Motor neuron (in vitro differentiated cells): ENCODE data around the gene ALKBH5. TPM values are rescaled to one million over a fixed set of nuclear protein-coding genes. Genes with fewer than 3 reads are reported as not detected.

Experiments used
- ATAC-seq, 8 experiments: fragments of 200-7000 bp; cut with Tn5 transposase; replicated peaks in 6 of 8; 2 replicates each; pipeline ENCODE4 v1.8.0; 2021; ENCODE audit warnings: mild to moderate bottlenecking in 8 of 8, moderate library complexity in 8 of 8
- H3K27ac ChIP-seq, 2 donors: fragments of 250-450 bp; sonication (Bioruptor Pico); 2 replicates each; pipeline ENCODE4 v1.9.0; 2021; ENCODE audit warnings: antibody characterized with exemption in 2 of 2, mild to moderate bottlenecking in 2 of 2, moderate library complexity in 1 of 2
- H3K4me1 ChIP-seq, 2 donors: fragments of 250-450 bp; sonication (Bioruptor Pico); replicated peaks in 1 of 2; 2 replicates each; pipeline ENCODE4 v1.6.1; 2021; ENCODE audit warnings: antibody characterized with exemption in 2 of 2, mild to moderate bottlenecking in 2 of 2, moderate library complexity in 1 of 2
- H3K4me3 ChIP-seq, 5 donors: fragments of 250-450 bp; sonication (Bioruptor Pico); 2 replicates each; pipeline ENCODE4 v1.9.0; 2021; ENCODE audit warnings: antibody characterized with exemption in 5 of 5, mild to moderate bottlenecking in 5 of 5, moderate library complexity in 4 of 5
- WGBS, 10 experiments: fragments of 450-650 bp; shearing (Covaris generic); methylation state at CpG; one replicate each; pipeline ENCODE4 v1.0.0; 2022; 5-methylcytosine and 5-hydroxymethylcytosine counted together
- in situ Hi-C, 9 experiments: fragments of 400-800 bp; cut with MboI; loops; one replicate each; pipeline ENCODE4 v1.15.0; 2021; ENCODE audit warnings: low sequenced_read_pairs in 9 of 9, low pct_unique_long_range_greater_than_20kb in 2 of 9; ENCODE audit not compliant: unreplicated experiment in 9 of 9
- total RNA-seq, 8 experiments: library from RNA; unstranded; fragments of 300-600 nt; gene quantifications; 2 replicates each; pipeline versions ENCODE4 v1.2.3 to v1.2.4, GENCODE V29; 2022

ALKBH5 gene
- total RNA-seq, 8 experiments from 2014 or later: 60.4 to 140 (median 79.8) TPM

- ATAC-seq: peak in 5 of 8 experiments; percentile 51 to 76 (median 63)
- 23 to 76% (median 54%) methylated on average over 1 to 6 of the region's 12 CpGs; no CpG with 5 or more reads in 2 of the 10 experiments for WGBS, 10 experiments
- in situ Hi-C loops: no loop called here
- Histone ChIP-seq H3K4me1 (peaks cover 15 to 27% of the 10 kb centered on the region in 2 donors), H3K4me3 (no peak overlapping the region), H3K27ac (peak overlapping the region in 1 of 2 donors; percentile 58)
Measured at GRCh38 chr17:18161207-18162145, 22.2 kb upstream of the ALKBH5 start.

GRCh38 chr17:18163547-18163946, 20.1 kb upstream of the ALKBH5 start:
- no peak overlapping the region for H3K27ac ChIP-seq
- in situ Hi-C loops: no loop called here
- peaks cover 15 to 24% of the 10 kb centered on the region in 2 donors for H3K4me1 ChIP-seq

GRCh38 chr17:18166894-18167293, 16.7 kb upstream of the ALKBH5 start:
- WGBS, 10 experiments: 30 to 80% (median 70%) methylated on average over 1 to 4 of the region's 5 CpGs; no CpG with 5 or more reads in 3 of the 10 experiments
- peaks cover 3 to 9% of the 10 kb centered on the region in 2 donors for H3K4me1 ChIP-seq
- peak in 2 of 8 experiments; percentile 25 to 46 for ATAC-seq
- H3K27ac ChIP-seq: no peak overlapping the region
- in situ Hi-C loops: no loop called here
- H3K4me3 ChIP-seq: no peak overlapping the region

More at GRCh38 chr17:18163547-18163946, 20.1 kb upstream of the ALKBH5 start:
- no peak overlapping the region for H3K4me3 ChIP-seq
- no peak for ATAC-seq
- 30 to 100% (median 81%) methylated on average over 1 to 4 of the region's 7 CpGs; no CpG with 5 or more reads in 6 of the 10 experiments for WGBS, 10 experiments

- in situ Hi-C loops: no loop called here
- ATAC-seq: no peak
- H3K4me3 ChIP-seq: no peak overlapping the region
- H3K27ac ChIP-seq: no peak overlapping the region
- 40 to 100% (median 60%) methylated on average over 1 to 4 of the region's 10 CpGs; no CpG with 5 or more reads in 7 of the 10 experiments for WGBS, 10 experiments
- peaks cover 0 to 4% of the 10 kb centered on the region in 2 donors for H3K4me1 ChIP-seq
Measured at GRCh38 chr17:18167421-18167820, 16.2 kb upstream of the ALKBH5 start.

- peaks cover 6 to 16% of the 10 kb centered on the region in 2 donors for H3K4me1 ChIP-seq
- no peak for ATAC-seq
- H3K27ac ChIP-seq: no peak overlapping the region
- H3K4me3 ChIP-seq: no peak overlapping the region
- 67 to 100% (median 90%) methylated on average over 1 to 3 of the region's 3 CpGs; no CpG with 5 or more reads in 3 of the 10 experiments for WGBS, 10 experiments
- in situ Hi-C loops: no loop called here
Measured at GRCh38 chr17:18172531-18173278, 10.9 kb upstream of the ALKBH5 start.

GRCh38 chr17:18173740-18174139, 9.9 kb upstream of the ALKBH5 start:
- peaks cover 14 to 22% of the 10 kb centered on the region in 2 donors for H3K4me1 ChIP-seq
- in situ Hi-C loops: no loop called here
- no peak overlapping the region for H3K4me3 ChIP-seq
- 67 to 100% (median 76%) methylated on average over 1 to 4 of the region's 14 CpGs; no CpG with 5 or more reads in 4 of the 10 experiments for WGBS, 10 experiments
- ATAC-seq: no peak
- H3K27ac ChIP-seq: no peak overlapping the region

- in situ Hi-C loops: no loop called here
- Histone ChIP-seq H3K4me1 (peaks cover 23 to 34% of the 10 kb centered on the region in 2 donors), H3K27ac (no peak overlapping the region), H3K4me3 (no peak overlapping the region)
- ATAC-seq: no peak
- WGBS, 10 experiments: 0 to 87% (median 79%) methylated on average over 1 to 7 of the region's 7 CpGs
Measured at GRCh38 chr17:18176176-18176575, 7.5 kb upstream of the ALKBH5 start.

- H3K4me1 ChIP-seq: peaks cover 25 to 35% of the 10 kb centered on the region in 2 donors
- in situ Hi-C loops: no loop called here
- H3K27ac ChIP-seq: peak overlapping the region; percentile 59 to 75
- H3K4me3 ChIP-seq: no peak overlapping the region
- peak in 1 of 8 experiments; percentile 1 for ATAC-seq
Measured at GRCh38 chr17:18177133-18177532, 6.5 kb upstream of the ALKBH5 start.

- in situ Hi-C loops: no loop called here
- Histone ChIP-seq H3K4me3 (no peak overlapping the region), H3K27ac (peak overlapping the region; percentile 59 to 75), H3K4me1 (peaks cover 29 to 39% of the 10 kb centered on the region in 2 donors)
- 20 to 100% (median 69%) methylated on average over 1 to 7 of the region's 8 CpGs; no CpG with 5 or more reads in 3 of the 10 experiments for WGBS, 10 experiments
- peak in 4 of 8 experiments; percentile 15 to 57 (median 38) for ATAC-seq
Measured at GRCh38 chr17:18177722-18178121, 5.9 kb upstream of the ALKBH5 start.

GRCh38 chr17:18179196-18179595, 4.4 kb upstream of the ALKBH5 start:
- Histone ChIP-seq H3K4me3 (no peak overlapping the region), H3K4me1 (peaks cover 29 to 39% of the 10 kb centered on the region in 2 donors), H3K27ac (no peak overlapping the region)
- ATAC-seq: no peak
- in situ Hi-C loops: no loop called here
- 92% methylated on average over 1 of the region's 1 CpG; no CpG with 5 or more reads in 9 of the 10 experiments for WGBS, 10 experiments

- Histone ChIP-seq H3K4me3 (no peak overlapping the region), H3K4me1 (peaks cover 29 to 39% of the 10 kb centered on the region in 2 donors), H3K27ac (no peak overlapping the region)
- in situ Hi-C loops: no loop called here
- 63 to 100% (median 83%) methylated on average over 1 to 7 of the region's 7 CpGs; no CpG with 5 or more reads in 1 of the 10 experiments for WGBS, 10 experiments
- no peak for ATAC-seq
Measured at GRCh38 chr17:18179804-18180203, 3.8 kb upstream of the ALKBH5 start.

- Histone ChIP-seq H3K4me1 (peaks cover 29 to 34% of the 10 kb centered on the region in 2 donors), H3K27ac (no peak overlapping the region), H3K4me3 (no peak overlapping the region)
- ATAC-seq: no peak
- WGBS, 10 experiments: 38 to 90% (median 58%) methylated on average over 2 to 4 of the region's 5 CpGs; no CpG with 5 or more reads in 5 of the 10 experiments
- in situ Hi-C loops: no loop called here
Measured at GRCh38 chr17:18181358-18181757, 2.3 kb upstream of the ALKBH5 start.
